K562 (cell line): Measurements from ENCODE around the gene TMED8.

ENCODE experiments used
- BHLHE40 ChIP-seq: IDR thresholded peaks from 2 replicates; pipeline ENCODE4 v1.6.1; 2011; ENCODE audit warnings: low read length, improper control_type of control experiment
- E2F1 ChIP-seq: sonication (generic); formaldehyde crosslinking; IDR thresholded peaks from 2 replicates; pipeline ENCODE4 v1.8.1; 2023; ENCODE audit warnings: mild to moderate bottlenecking, missing genetic modification reagents, moderate library complexity
- EZH2 ChIP-seq: IDR thresholded peaks from 2 replicates; pipeline ENCODE4 v1.6.1; 2012; ENCODE audit warnings: low read depth, mild to moderate bottlenecking, inconsistent platforms, low read length, borderline replicate concordance
- NRF1 ChIP-seq, 2 experiments: fragments of 450-650 bp; IDR thresholded peaks in 1 of 2; conservative IDR thresholded peaks in 1 of 2; 2 replicates each; pipeline ENCODE4 v1.6.1; 2014; ENCODE audit warnings: mild to moderate bottlenecking in 2 of 2
- POLR2H ChIP-seq: IDR thresholded peaks from 2 replicates; pipeline ENCODE4 v1.6.1; 2016; ENCODE audit warnings: missing genetic modification characterization, low read depth, mild to moderate bottlenecking, control low read depth, missing compliant biosample characterization, moderate library complexity
- RHOXF2B ChIP-seq: fragments of 250-450 bp; sonication (Bioruptor Pico); conservative IDR thresholded peaks from 2 replicates; pipeline ENCODE4 v1.5.1; 2021
- RNF2 ChIP-seq: sonication (generic); IDR thresholded peaks from 2 replicates; pipeline ENCODE4 v1.6.1; 2016
- SP2 ChIP-seq: IDR thresholded peaks from 2 replicates; pipeline ENCODE4 v1.6.1; 2011; ENCODE audit warnings: mild to moderate bottlenecking, low read depth, low read length, moderate library complexity; ENCODE audit not compliant: poor library complexity, severe bottlenecking; ENCODE audit errors: extremely low read depth
- USF1 ChIP-seq: sonication (generic); formaldehyde crosslinking; IDR thresholded peaks from 2 replicates; pipeline ENCODE4 v1.9.0; 2022; ENCODE audit warnings: mild to moderate bottlenecking, missing genetic modification reagents
- ZNF780A ChIP-seq: fragments of 250-450 bp; sonication (Bioruptor Pico); IDR thresholded peaks from 2 replicates; pipeline ENCODE4 v1.5.0; 2021; ENCODE audit warnings: mild to moderate bottlenecking

GRCh38 chr14:77343662-77344061 is 33.2 kb downstream of the TMED8 start:
- TF ChIP-seq USF1 (CRISPR knock-in tag) (no peak), POLR2H (tag) (no peak), BHLHE40 (no peak), E2F1 (CRISPR knock-in tag) (no peak), EZH2 (no peak), SP2 (no peak), RNF2 (no peak), ZNF780A (no peak), NRF1 (conservative IDR thresholded peaks at IDR 0.05 in 1 of 2, IDR thresholded peaks at IDR 0.05 in 1 of 2) (no peak), RHOXF2B (CRISPR knock-in tag) (no peak)
